H1 (cell line): ENCODE data around the gene DYNC1H1. TPM values are rescaled to one million over a fixed set of nuclear protein-coding genes. Genes with fewer than 3 reads are reported as not detected.

Experiments used
- CTCF ChIA-PET: fragments of 300-600 bp; sonication (Branson Sonifier 250); formaldehyde crosslinking; loops from one replicate; lab custom pipeline; 2021; ENCODE audit not compliant: partially characterized antibody; lab: Charles Lee
- POLR2A ChIA-PET: fragments of 300-600 bp; sonication (Branson Sonifier 250); formaldehyde crosslinking; loops from one replicate; lab custom pipeline; 2021; ENCODE audit warnings: inconsistent platforms; ENCODE audit not compliant: partially characterized antibody; lab: Charles Lee
- DNase-seq, 2 experiments: peaks; one replicate each; pipeline versions ENCODE4 v3.0.0 to v3.0.0-alpha.2; 2010 to 2022; ENCODE audit warnings: low spot score in 2 of 2, low read depth in 1 of 2, mixed read lengths in 1 of 2
- FAIRE-seq: peaks from 2 replicates; lab custom pipeline; 2011; peaks lifted over from hg19 to GRCh38; lab: Jason Lieb, UNC
- H2AFZ ChIP-seq: 2 replicates; pipeline ENCODE4 v1.8.1; 2012; ENCODE audit warnings: low read length, inconsistent platforms
- H2AK5ac ChIP-seq: 2 replicates; pipeline ENCODE4 v1.6.1; 2013; ENCODE audit warnings: low read depth, low read length
- H2BK120ac ChIP-seq: replicated peaks from 2 replicates; pipeline ENCODE3; 2013; ENCODE audit warnings: low read depth, low read length, inconsistent platforms
- H2BK12ac ChIP-seq: 2 replicates; pipeline ENCODE4 v1.6.1; 2013; ENCODE audit warnings: low read depth, low read length
- H2BK15ac ChIP-seq: 2 replicates; pipeline ENCODE4 v1.6.1; 2013; ENCODE audit warnings: low read length
- H2BK20ac ChIP-seq: 2 replicates; pipeline ENCODE4 v1.6.1; 2013; ENCODE audit warnings: low read length
- H2BK5ac ChIP-seq: 2 replicates; pipeline ENCODE4 v1.6.1; 2013; ENCODE audit warnings: low read depth, low read length
- H3K14ac ChIP-seq: 2 replicates; pipeline ENCODE4 v1.6.1; 2013; ENCODE audit warnings: inconsistent platforms; ENCODE audit not compliant: insufficient read length
- H3K18ac ChIP-seq: 2 replicates; pipeline ENCODE4 v1.6.1; 2013; ENCODE audit warnings: low read length; ENCODE audit errors: extremely low read depth
- H3K23ac ChIP-seq: 2 replicates; pipeline ENCODE4 v1.6.1; 2013; ENCODE audit warnings: inconsistent platforms; ENCODE audit not compliant: insufficient read length
- H3K23me2 ChIP-seq: 2 replicates; pipeline ENCODE4 v1.6.1; 2013; ENCODE audit warnings: low read depth, low read length
- H3K27ac ChIP-seq: 2 replicates; pipeline ENCODE4 v1.6.1; 2011; ENCODE audit warnings: low read depth, low read length, inconsistent platforms
- H3K27me3 ChIP-seq, 4 experiments: replicated peaks in 1 of 4; 1 replicate in 1 of 4; 2 replicates in 3 of 4; pipeline versions ENCODE4 v1.6.1 to v1.8.1; 2011 to 2013; ENCODE audit warnings: low read length in 3 of 4, mild to moderate bottlenecking in 3 of 4, inconsistent platforms in 2 of 4, mixed read lengths in 2 of 4, moderate library complexity in 1 of 4; ENCODE audit not compliant: control insufficient read depth in 3 of 4, insufficient read depth in 3 of 4; ENCODE audit errors: extremely low read depth in 1 of 4
- H3K36me3 ChIP-seq, 4 experiments: 2 replicates each; pipeline versions ENCODE4 v1.6.1 to v1.8.1; 2011 to 2013; ENCODE audit warnings: mild to moderate bottlenecking in 4 of 4, low read length in 3 of 4, moderate library complexity in 2 of 4, control low read depth in 1 of 4, inconsistent platforms in 1 of 4; ENCODE audit not compliant: insufficient read depth in 4 of 4, control insufficient read depth in 2 of 4
- H3K4ac ChIP-seq: replicated peaks from 2 replicates; pipeline ENCODE3; 2013; ENCODE audit warnings: low read length, low read depth, mixed read lengths, inconsistent platforms; ENCODE audit not compliant: insufficient read length
- H3K4me1 ChIP-seq, 4 experiments: replicated peaks in 1 of 4; 1 replicate in 1 of 4; 2 replicates in 3 of 4; pipeline versions ENCODE4 v1.6.1 to v1.8.1; 2011 to 2013; ENCODE audit warnings: low read length in 3 of 4, inconsistent platforms in 2 of 4, mixed read lengths in 1 of 4; ENCODE audit not compliant: insufficient read depth in 4 of 4, control insufficient read depth in 3 of 4
- H3K4me2 ChIP-seq, 2 experiments: 2 replicates each; pipeline versions ENCODE4 v1.6.1 to v1.8.1; 2011 to 2013; ENCODE audit warnings: low read depth in 2 of 2, low read length in 2 of 2, control low read depth in 1 of 2, inconsistent platforms in 1 of 2, mild to moderate bottlenecking in 1 of 2; ENCODE audit not compliant: insufficient read depth in 1 of 2
- H3K4me3 ChIP-seq, 4 experiments: fragments of 200-600, 300-600 bp in 1 of 4; sonication (generic), shearing (Covaris generic), sonication (Bioruptor Twin) in 1 of 4; 2 replicates each; pipeline versions ENCODE4 v1.5.1 to v1.8.1; 2011 to 2016; ENCODE audit warnings: low read length in 4 of 4, low read depth in 3 of 4, control low read depth in 2 of 4, inconsistent platforms in 2 of 4, mild to moderate bottlenecking in 2 of 4, mixed read lengths in 1 of 4, moderate library complexity in 1 of 4; ENCODE audit not compliant: insufficient read depth in 2 of 4; ENCODE audit errors: extremely low read depth in 1 of 4
- H3K56ac ChIP-seq: replicated peaks from 2 replicates; pipeline ENCODE3; 2013; ENCODE audit warnings: low read depth, mild to moderate bottlenecking, mixed read lengths, low read length, inconsistent platforms; ENCODE audit not compliant: insufficient read length
- H3K79me1 ChIP-seq: 2 replicates; pipeline ENCODE4 v1.6.1; 2013; ENCODE audit warnings: low read depth, low read length, control low read depth
- H3K79me2 ChIP-seq, 2 experiments: 2 replicates each; pipeline versions ENCODE4 v1.6.1 to v1.8.1; 2012 to 2013; ENCODE audit warnings: low read length in 2 of 2, mild to moderate bottlenecking in 2 of 2, inconsistent platforms in 1 of 2; ENCODE audit not compliant: insufficient read depth in 2 of 2, control insufficient read depth in 1 of 2
- H3K9ac ChIP-seq, 4 experiments: replicated peaks in 1 of 4; 1 replicate in 1 of 4; 2 replicates in 3 of 4; pipeline versions ENCODE4 v1.6.1 to v1.8.1; 2011 to 2013; ENCODE audit warnings: low read depth in 3 of 4, low read length in 3 of 4, control low read depth in 2 of 4, mild to moderate bottlenecking in 2 of 4, moderate library complexity in 2 of 4, inconsistent platforms in 1 of 4; ENCODE audit errors: extremely low read depth in 1 of 4
- H3K9me3 ChIP-seq, 2 experiments: 2 replicates each; pipeline versions ENCODE4 v1.6.1 to v1.8.1; 2012 to 2013; ENCODE audit warnings: mild to moderate bottlenecking in 2 of 2, moderate library complexity in 2 of 2, control low read depth in 1 of 2, inconsistent platforms in 1 of 2, low read depth in 1 of 2, low read length in 1 of 2, mixed read lengths in 1 of 2; ENCODE audit not compliant: insufficient read depth in 2 of 2
- H4K20me1 ChIP-seq, 2 experiments: replicated peaks in 1 of 2; 2 replicates each; pipeline versions ENCODE3 to v1.8.1; 2011 to 2013; ENCODE audit warnings: inconsistent platforms in 2 of 2, low read length in 2 of 2, mild to moderate bottlenecking in 1 of 2; ENCODE audit not compliant: insufficient read depth in 2 of 2, control insufficient read depth in 1 of 2
- H4K5ac ChIP-seq: 2 replicates; pipeline ENCODE4 v1.6.1; 2013; ENCODE audit warnings: low read length, low read depth, mixed read lengths, inconsistent platforms; ENCODE audit not compliant: insufficient read length
- H4K8ac ChIP-seq: 2 replicates; pipeline ENCODE4 v1.8.0; 2013; ENCODE audit warnings: mild to moderate bottlenecking, moderate library complexity, low read length, inconsistent platforms; ENCODE audit not compliant: insufficient read depth; ENCODE audit errors: extremely low read depth
- H4K91ac ChIP-seq: replicated peaks from 2 replicates; pipeline ENCODE3; 2013; ENCODE audit warnings: low read length, mixed read lengths, inconsistent platforms; ENCODE audit not compliant: insufficient read length
- ASH2L ChIP-seq: fragments of 200-600, 300-600 bp; sonication (generic); IDR thresholded peaks from one replicate; pipeline ENCODE4 v1.7.1; 2017; ENCODE audit warnings: low read length
- ATF2 ChIP-seq: IDR thresholded peaks from 2 replicates; pipeline ENCODE4 v1.6.1; 2012; ENCODE audit warnings: low read length, inconsistent platforms
- BACH1 ChIP-seq: IDR thresholded peaks from 2 replicates; pipeline ENCODE4 v1.6.1; 2012; ENCODE audit warnings: low read length, improper control_type of control experiment
- CHD1 ChIP-seq: IDR thresholded peaks from 2 replicates; pipeline ENCODE4 v1.6.1; 2012; ENCODE audit warnings: low read depth, low read length, improper control_type of control experiment
- HDAC6 ChIP-seq: IDR thresholded peaks from one replicate; pipeline ENCODE4 v1.7.1; 2012; ENCODE audit warnings: low read depth, mild to moderate bottlenecking, inconsistent platforms, low read length, moderate library complexity
- JUND ChIP-seq: IDR thresholded peaks from 2 replicates; pipeline ENCODE4 v1.6.1; 2011; ENCODE audit warnings: mild to moderate bottlenecking, improper control_type of control experiment, low read length
- RAD21 ChIP-seq, 2 experiments: IDR thresholded peaks in 1 of 2; conservative IDR thresholded peaks in 1 of 2; 2 replicates each; pipeline ENCODE4 v1.6.1; 2011; ENCODE audit warnings: low read depth in 2 of 2, low read length in 2 of 2, improper control_type of control experiment in 1 of 2, inconsistent platforms in 1 of 2, mild to moderate bottlenecking in 1 of 2, moderate library complexity in 1 of 2
- RFX5 ChIP-seq: IDR thresholded peaks from 2 replicates; pipeline ENCODE4 v1.6.1; 2011; ENCODE audit warnings: low read depth, low read length, improper control_type of control experiment, borderline replicate concordance
- SAP30 ChIP-seq: fragments of 300-600 bp; sonication (generic); IDR thresholded peaks from 2 replicates; pipeline ENCODE4 v1.7.1; 2012; ENCODE audit warnings: low read length, moderate library complexity, mild to moderate bottlenecking, inconsistent platforms; ENCODE audit not compliant: insufficient read depth, insufficient replicate concordance
- SIRT6 ChIP-seq: IDR thresholded peaks from one replicate; pipeline ENCODE4 v1.7.1; 2012; ENCODE audit warnings: low read length, inconsistent platforms
- TAF1 ChIP-seq: IDR thresholded peaks from 2 replicates; pipeline ENCODE4 v1.6.1; 2011; ENCODE audit warnings: mild to moderate bottlenecking, low read depth, low read length
- WGBS, 2 experiments: shearing (Covaris generic) in 1 of 2; methylation state at CpG; one replicate each; pipeline versions ENCODE4 v1.1.6 to v1.1.7; 2013 to 2015; ENCODE audit warnings: low lambda C conversion rate in 2 of 2, mixed read lengths in 2 of 2, inconsistent platforms in 1 of 2, low coverage in 1 of 2, missing lambda C conversion rate in 1 of 2; ENCODE audit not compliant: insufficient replicate concordance in 2 of 2, insufficient coverage in 1 of 2, insufficient read length in 1 of 2; ENCODE audit errors: extremely low coverage in 1 of 2, missing lambda C conversion rate in 1 of 2; 5-methylcytosine and 5-hydroxymethylcytosine counted together
- polyA plus RNA-seq, 7 experiments: library from polyadenylated mRNA; depleted of rRNA in 3 of 7; stranded (reverse) in 5 of 7; unstranded in 2 of 7; fragments of >200 nt in 5 of 7; fragments of 200-250 nt in 2 of 7; gene quantifications; 1 replicate in 5 of 7; 2 replicates in 1 of 7; 4 replicates in 1 of 7; pipeline versions ENCODE4 v1.2.1 to v1.2.3, GENCODE V29; 2011 to 2013; ENCODE audit warnings: missing spikeins in 2 of 7, mixed read lengths in 2 of 7
- total RNA-seq: library from RNA; stranded (reverse); fragmentation: NEBNext Ultra II Directional; extraction: Animal tissue kit (Norgen Biotek cat#: 25700); gene quantifications from 2 replicates; pipeline ENCODE4 v1.2.1, GENCODE V29; 2021

DYNC1H1 gene
- total and polyA plus RNA-seq, 2 of the 8 experiments (the other 6 are each of a cell fraction or from before 2014, with no cell fraction given) = 238 to 387 TPM

GRCh38 chr14:101925152-101925551 is 39.2 kb upstream of the DYNC1H1 start:
- H2AK5ac ChIP-seq = no peak overlapping the region
- no peak overlapping the region for H3K56ac ChIP-seq
- H3K4me1 ChIP-seq = no peaks in the 10 kb centered on the region
- peaks cover 0 to 2% (median 0%) of the 10 kb centered on the region in 4 experiments; a peak in 3 of 8 replicates for H3K36me3 ChIP-seq
- H3K79me1 ChIP-seq = no peaks in the 10 kb centered on the region
- no peaks in the 10 kb centered on the region for H3K9me3 ChIP-seq
- no peak overlapping the region for H3K4me3 ChIP-seq
- no peak overlapping the region for H3K18ac ChIP-seq
- H3K9ac ChIP-seq = no peak overlapping the region
- no peak overlapping the region for H2BK5ac ChIP-seq
- ChIA-PET CTCF (interaction anchor here (1.8 kb wide), 1 partner anchor 154 kb away, joined by 6 read pairs; no protein-coding TSS in a partner anchor), POLR2A (no interaction called here)
- H2BK12ac ChIP-seq = no peak overlapping the region
- no peaks in the 10 kb centered on the region for H3K27me3 ChIP-seq
- H3K4ac ChIP-seq = no peak overlapping the region
- WGBS, 2 experiments = 95% methylated on average over 33 of the region's 33 CpGs; no CpG with 5 or more reads in 1 of the 2 experiments
- H3K14ac ChIP-seq = no peak overlapping the region
- no peak overlapping the region for H4K5ac ChIP-seq
- no peak for DNase-seq
- no peaks in the 10 kb centered on the region for H3K23me2 ChIP-seq
- H4K91ac ChIP-seq = no peak overlapping the region
- no peak overlapping the region for H2BK120ac ChIP-seq
- peaks cover 0 to 3% of the 10 kb centered on the region in 2 experiments for H4K20me1 ChIP-seq
- no peak overlapping the region for H2BK20ac ChIP-seq
- no peak overlapping the region for H3K23ac ChIP-seq
- H2AFZ ChIP-seq = no peak overlapping the region
- no peak for FAIRE-seq
- H3K4me2 ChIP-seq = no peak overlapping the region
- no peak overlapping the region for H2BK15ac ChIP-seq
- H3K79me2 ChIP-seq = no peaks in the 10 kb centered on the region
- H3K27ac ChIP-seq = no peak overlapping the region
- no peak overlapping the region for H4K8ac ChIP-seq
- TF ChIP-seq TAF1 = no peak
- TF ChIP-seq CHD1 = no peak
- no peak for TF ChIP-seq ASH2L
- no peak for TF ChIP-seq ATF2
- no peak for TF ChIP-seq RAD21 (IDR thresholded peaks at IDR 0.05 in 1 of 2, conservative IDR thresholded peaks at IDR 0.05 in 1 of 2; ENCODE audit: low read depth in 2 of 2, low read length in 2 of 2)
- TF ChIP-seq RFX5 = no peak
- TF ChIP-seq HDAC6 = no peak
- TF ChIP-seq SAP30 = no peak
- TF ChIP-seq BACH1 = no peak
- TF ChIP-seq SIRT6 = no peak
- no peak for TF ChIP-seq JUND
